Uterus (tissue), 2 donors: ENCODE results near the gene COL13A1.

Experiments used
- CTCF ChIP-seq, 4 experiments: fragments of 200-600 bp in 2 of 4; fragments of 450-650 bp in 2 of 4; sonication (generic) in 2 of 4; IDR thresholded peaks; one replicate each; pipeline ENCODE4 v1.5.1; 2016 to 2019; ENCODE audit warnings: antibody characterized with exemption in 4 of 4, mild to moderate bottlenecking in 2 of 4, moderate library complexity in 1 of 4
- POLR2A ChIP-seq, 2 donors: fragments of 450-650 bp; IDR thresholded peaks; one replicate each; pipeline ENCODE4 v1.6.1; 2016; ENCODE audit warnings: antibody characterized with exemption in 2 of 2, mild to moderate bottlenecking in 1 of 2, moderate library complexity in 1 of 2

DNA sequence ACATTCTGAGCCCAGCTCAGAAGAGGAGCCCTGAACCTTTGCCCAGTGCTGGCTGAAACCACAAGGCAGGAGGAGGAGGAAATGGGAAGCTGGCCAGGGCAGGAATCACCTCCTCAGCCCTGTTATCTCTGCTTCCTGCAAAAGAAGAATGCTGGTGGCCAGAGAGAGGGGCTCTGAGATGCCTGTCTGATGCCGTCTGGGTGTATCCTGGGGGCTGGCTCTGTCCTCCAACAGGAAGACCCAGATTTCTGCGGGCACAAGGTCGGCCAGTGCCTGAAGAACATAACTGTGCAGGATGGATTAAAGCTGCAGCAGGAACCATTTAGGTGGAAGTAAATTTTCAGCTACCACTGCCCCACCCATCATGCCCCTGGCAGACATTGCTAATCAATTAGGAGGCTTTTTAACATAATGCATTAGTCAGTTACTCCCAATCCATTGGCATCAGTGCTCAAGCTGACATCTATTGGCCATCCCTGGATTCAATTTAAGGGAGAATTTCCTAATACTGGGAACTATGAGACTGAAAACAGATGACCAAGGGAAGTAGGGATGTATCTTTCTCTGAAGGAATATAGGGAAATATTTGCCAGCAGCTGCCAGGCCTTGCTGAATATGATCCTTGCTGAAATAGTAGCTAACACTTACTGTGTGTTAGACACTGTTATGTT lies 67.7 kb downstream of the COL13A1 start:
- TF ChIP-seq CTCF (IDR thresholded peaks at IDR 0.05) (no peak), POLR2A (IDR thresholded peaks at IDR 0.05) (no peak)
